ENCODE measurements around the gene BICD1.

GRCh38 chr12:32273712-32274111 lies 167.1 kb downstream of the BICD1 start:
- no peak for TF ChIP-seq POLR2A (IDR thresholded peaks at IDR 0.05; ENCODE audit: low read length)
- TF ChIP-seq, protein P1, sequence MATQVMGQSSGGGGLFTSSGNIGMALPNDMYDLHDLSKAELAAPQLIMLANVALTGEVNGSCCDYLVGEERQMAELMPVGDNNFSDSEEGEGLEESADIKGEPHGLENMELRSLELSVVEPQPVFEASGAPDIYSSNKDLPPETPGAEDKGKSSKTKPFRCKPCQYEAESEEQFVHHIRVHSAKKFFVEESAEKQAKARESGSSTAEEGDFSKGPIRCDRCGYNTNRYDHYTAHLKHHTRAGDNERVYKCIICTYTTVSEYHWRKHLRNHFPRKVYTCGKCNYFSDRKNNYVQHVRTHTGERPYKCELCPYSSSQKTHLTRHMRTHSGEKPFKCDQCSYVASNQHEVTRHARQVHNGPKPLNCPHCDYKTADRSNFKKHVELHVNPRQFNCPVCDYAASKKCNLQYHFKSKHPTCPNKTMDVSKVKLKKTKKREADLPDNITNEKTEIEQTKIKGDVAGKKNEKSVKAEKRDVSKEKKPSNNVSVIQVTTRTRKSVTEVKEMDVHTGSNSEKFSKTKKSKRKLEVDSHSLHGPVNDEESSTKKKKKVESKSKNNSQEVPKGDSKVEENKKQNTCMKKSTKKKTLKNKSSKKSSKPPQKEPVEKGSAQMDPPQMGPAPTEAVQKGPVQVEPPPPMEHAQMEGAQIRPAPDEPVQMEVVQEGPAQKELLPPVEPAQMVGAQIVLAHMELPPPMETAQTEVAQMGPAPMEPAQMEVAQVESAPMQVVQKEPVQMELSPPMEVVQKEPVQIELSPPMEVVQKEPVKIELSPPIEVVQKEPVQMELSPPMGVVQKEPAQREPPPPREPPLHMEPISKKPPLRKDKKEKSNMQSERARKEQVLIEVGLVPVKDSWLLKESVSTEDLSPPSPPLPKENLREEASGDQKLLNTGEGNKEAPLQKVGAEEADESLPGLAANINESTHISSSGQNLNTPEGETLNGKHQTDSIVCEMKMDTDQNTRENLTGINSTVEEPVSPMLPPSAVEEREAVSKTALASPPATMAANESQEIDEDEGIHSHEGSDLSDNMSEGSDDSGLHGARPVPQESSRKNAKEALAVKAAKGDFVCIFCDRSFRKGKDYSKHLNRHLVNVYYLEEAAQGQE (IDR thresholded peaks at IDR 0.05) = no peak
- no peak for TF ChIP-seq CTCF (IDR thresholded peaks at IDR 0.05)
- no peak for TF ChIP-seq MAFK (IDR thresholded peaks at IDR 0.05; ENCODE audit: partially characterized antibody)
- TF ChIP-seq ELK1 (IDR thresholded peaks at IDR 0.05; ENCODE audit: low read depth, low read length) = no peak
- TF ChIP-seq, protein P2, sequence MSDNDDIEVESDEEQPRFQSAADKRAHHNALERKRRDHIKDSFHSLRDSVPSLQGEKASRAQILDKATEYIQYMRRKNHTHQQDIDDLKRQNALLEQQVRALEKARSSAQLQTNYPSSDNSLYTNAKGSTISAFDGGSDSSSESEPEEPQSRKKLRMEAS (IDR thresholded peaks at IDR 0.05) = no peak
